Stromal cell of bone marrow (primary cell): Measurements from ENCODE around the gene UBQLN1.
A peak's percentile ranks its signal among the peaks of the same experiment; 100 is the strongest.

Experiments
- DNase-seq: peaks from one replicate; pipeline ENCODE4 v3.0.0-alpha.2; 2012; ENCODE audit warnings: low read depth

UBQLN1 gene

DNA sequence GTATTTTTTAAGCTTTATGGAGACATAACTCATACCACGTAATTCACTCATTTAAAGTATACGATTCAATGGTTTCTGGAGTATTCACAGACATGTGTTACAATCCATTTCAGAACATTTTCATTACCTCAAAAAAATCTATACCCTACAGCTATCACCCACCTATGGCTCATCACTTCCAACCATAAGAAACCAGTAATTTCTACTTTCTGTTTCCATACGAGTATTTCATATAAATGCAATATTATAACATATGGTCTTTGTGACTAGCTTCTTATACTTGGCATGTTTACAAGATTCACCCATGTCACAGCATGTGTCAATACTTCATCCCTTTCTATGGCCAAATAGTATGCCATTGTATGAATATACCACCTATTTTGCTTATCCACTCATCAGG lies 18.8 kb downstream of the UBQLN1 start:
- DNase-seq: no peak

DNA sequence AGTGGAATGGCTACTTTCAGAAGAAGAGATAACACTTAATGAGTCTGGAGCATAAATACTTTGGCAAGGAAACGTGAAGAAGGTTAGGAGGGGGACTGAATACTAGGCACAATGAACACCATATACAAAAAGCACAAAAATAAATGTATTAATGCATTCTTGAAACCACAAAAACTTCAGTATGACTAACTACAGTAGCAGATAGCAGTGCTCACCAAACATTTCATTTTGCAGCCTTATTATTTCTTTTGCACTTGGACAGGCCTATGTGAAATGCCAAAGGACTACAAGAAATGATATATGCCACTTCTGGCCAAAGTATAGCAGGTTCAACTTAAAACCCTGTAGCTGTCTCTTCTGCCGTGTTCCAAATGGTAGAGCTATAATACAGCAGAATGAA lies 26.3 kb downstream of the UBQLN1 start:
- DNase-seq: no peak

DNA sequence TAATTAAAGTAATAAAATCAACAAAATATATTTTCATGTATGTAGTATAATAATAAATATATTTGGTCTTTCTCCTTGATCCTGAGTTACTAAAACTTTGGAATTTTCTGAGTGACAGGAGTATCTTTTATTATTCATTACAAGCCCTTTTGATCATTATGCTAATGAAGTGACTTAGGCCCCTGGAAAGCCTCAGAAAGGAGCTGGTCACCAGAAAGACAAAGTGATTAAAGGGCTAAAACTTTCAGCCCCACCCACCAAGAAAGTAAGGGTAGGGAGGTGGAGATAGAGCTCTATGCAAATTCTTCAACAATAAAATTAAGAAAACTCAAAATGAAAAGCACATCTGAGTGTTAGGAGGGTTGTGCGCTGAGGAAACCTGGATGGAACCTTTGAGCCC lies 27.5 kb downstream of the UBQLN1 start:
- DNase-seq: no peak

DNA sequence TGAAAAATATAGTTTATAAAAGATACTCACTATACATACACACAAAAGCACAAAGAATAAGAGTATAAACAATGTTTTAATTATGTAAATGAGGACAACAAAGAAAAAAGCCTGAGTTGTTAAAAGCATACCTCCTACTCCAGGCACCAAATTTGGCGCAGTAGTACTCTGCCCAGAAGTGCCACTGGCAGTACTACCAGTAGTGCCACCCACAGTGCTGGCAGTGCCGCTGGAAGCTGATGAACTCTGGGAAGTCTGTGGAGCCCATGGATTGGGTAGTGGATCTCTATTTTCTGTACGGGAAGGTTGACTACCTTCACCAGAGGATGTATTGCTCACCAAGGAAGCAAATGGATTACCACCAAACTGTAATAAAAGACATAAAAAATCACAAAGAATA lies 30.2 kb downstream of the UBQLN1 start:
- DNase-seq: no peak

DNA sequence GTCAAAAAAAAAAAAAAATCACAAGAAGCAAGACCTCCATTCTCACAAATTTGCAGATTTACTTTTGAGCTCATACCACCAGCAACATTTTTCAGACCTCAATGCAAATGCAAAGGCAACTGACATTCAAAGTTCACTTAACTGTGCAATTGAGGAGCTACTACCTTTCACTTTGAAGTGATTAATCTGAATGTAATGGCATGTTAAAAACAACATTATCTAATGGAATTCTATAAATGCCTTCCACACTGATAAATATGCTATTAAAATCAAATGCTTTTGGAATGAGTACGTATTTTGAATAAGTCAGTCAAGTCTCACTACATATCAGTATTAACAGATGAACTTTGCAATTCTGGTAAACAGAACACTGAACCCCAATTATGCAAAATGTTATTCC lies 32.3 kb downstream of the UBQLN1 start:
- DNase-seq: no peak

DNA sequence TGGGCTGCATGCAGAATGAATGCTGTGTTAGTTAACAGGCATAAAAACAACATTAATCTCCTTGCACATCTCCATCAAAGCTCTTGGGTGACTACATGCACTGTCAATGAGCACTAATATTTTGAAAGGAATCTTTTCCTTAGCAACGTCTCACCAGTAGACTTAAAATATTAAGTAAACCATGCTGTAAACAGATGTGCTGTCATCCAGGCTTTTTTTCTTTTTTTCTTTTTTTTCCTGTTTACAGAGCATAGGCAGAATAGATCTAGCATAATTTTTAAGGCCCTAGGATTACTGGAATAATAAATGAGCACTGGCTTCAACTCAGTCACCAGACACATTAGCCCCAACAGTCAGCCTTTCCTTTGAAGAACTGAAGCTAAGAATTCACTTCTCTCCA lies 36.3 kb downstream of the UBQLN1 start:
- no peak for DNase-seq

DNA sequence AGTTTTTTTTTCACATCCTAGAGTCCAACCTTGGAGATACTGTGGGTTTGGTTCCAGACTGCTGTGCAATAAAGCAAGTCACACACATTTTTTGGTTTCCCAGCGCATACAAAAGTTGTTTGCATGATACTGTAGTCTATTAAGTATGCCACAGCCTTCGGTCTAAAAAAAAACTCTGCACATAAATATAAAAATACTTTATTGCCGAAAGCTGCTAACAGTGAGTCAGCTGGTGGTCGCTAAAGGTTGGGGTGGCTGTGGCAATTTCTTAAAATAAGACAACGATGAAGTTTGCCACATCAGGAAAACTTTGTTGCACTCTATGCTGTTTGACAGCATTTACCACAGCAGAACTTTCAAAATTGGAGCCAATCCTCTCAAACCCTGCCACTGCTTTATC lies 37.4 kb downstream of the UBQLN1 start:
- DNase-seq: no peak

DNA sequence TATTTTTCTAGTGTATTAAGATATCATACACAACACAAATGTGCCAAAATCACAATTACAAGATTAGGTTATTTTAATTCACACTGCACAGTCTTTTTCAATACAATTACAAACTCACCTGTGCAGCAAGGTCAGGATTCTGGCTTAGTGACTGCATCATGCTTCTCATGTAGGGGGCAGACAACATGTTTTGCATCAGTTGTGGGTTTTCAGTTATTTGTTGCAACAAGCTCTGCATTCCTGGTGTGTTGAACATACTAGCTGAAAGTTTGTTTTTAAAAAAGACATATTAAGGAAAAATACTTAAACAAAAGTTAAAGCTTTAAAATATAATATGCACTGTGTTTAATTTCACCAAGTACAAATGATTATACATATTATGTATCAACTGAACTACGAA lies 38.7 kb downstream of the UBQLN1 start:
- DNase-seq: no peak

DNA sequence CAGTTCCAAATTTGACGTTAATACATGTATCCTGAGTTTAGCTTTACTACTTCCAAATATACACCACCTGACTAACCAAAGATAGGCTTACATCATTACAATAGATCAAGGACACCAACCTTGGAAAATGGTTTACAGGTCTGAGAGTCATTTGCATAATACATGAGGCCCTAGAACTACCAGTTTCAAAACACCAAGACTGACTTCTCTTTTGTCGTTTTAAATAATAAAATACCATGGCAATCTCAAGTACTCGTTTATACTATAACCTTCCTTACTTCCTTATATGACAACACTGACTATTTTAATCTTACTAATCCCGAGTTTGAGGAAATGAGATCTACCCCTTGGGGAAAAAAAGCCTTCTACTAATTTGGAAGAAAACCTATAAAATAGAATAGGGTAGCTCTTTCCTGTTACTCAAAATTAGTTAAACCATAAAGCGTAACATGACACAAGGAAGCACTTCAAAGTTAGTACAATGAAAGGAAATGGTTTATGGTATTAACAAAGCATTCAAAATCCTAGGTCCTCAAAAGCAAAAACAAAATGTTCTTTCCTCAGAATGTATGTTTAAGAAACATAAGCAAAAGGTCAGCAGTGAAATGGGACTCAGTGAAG lies 42.1 kb downstream of the UBQLN1 start:
- DNase-seq: no peak

DNA sequence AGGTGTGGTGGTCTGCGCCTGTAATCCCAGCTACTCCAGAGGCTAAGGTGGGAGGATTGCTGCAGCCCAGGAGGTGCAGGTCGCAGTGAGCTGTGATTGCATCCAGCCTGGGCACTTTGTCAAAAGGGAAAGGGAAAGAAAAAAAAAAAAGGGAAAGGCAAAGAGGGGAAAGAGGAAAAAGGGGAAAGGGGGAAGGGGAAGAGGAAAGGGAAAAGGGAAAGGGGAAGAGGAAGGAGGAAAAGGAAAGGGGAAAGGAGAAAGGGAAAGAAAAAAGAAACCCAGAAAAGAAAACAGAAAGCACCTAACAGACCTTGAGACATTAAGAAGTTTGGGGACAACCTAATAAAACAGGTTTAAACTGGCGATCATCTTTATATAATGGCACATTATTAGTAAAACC lies 44.8 kb downstream of the UBQLN1 start:
- no peak for DNase-seq

DNA sequence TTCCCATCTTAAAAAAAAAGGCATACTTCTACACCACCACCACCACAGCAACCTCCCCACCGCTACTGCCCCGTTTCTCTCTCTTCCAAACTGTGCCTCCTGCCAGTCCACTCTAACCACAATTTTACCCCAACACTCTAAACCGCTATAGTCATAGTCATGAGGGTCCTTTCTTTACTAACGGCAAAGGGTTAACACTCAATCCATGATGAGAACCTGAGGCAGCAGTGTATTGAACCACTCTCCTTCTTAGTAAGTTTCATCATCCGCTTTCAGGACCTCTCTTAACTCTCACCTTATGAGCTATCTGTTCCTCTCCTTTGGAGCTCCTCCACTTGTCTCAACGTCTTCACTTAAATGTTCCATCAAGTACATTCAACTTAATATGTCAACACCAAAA lies 50.8 kb downstream of the UBQLN1 start:
- DNase-seq: no peak

DNA sequence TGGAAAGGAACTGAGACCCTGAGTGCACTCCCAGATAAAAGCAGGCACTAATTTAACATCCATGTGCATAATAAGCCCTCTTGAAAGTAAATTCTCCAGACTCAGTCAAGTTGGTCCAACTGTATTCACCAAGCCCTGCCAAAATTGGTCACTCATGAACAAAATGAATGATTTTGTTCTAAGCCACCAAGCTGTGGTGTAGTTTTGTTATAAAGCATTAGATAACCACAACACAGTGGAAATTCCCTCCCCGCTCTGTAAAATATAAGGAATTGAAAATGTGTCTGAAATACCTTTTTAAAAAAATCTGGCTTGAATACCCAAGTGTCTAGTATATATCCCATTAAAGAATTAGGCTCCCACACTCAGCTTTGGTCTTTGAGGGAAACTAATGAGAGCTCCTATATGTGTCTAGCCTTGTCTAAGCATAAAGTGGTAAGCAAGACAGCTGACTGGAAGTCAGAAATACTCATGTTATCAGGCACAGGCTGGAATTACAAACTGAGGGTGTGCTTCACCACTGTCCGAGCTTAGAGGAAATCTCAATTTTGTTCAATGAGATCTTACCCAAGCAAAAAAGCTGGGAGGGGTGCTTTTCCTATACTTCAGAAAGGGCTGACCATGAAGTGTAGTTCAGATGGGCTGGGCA lies 51.6 kb downstream of the UBQLN1 start:
- DNase-seq: no peak

DNA sequence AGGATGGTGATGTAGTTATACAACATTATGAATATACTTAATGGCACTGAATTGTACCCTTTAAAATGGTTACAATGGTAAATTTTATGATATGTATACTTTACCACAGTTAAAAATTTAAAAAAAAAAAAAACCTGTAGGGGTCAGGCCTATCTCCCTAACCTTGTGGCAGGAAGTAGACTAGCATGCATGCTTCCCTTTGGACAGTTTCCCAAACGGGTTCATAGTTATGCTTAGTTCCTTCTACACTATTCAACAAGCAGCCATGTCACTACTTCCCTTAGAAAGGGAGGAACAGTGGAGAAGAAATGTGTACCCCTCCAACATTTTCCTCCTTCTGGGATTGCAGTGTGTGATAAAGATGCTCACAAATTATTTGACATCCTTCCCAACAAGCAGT lies 52.3 kb downstream of the UBQLN1 start:
- DNase-seq: no peak

DNA sequence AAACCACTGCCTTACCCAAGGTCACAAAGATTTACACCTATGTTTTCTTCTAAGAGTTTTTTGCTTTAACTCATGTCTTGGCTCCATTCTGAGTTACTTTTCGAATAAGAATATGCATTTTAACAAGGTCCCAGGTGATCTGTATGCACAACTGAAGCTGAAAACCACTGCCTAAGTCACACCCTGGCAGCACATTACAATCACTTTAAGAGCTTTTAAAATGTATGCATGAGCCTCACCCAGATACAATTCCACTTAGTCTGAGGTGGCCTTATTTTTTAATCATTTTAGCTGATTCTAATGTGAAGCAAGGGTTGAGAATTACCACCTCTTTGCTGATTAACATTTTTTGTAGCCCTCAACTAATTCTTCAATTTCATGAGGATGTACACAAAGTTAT lies 55.3 kb downstream of the UBQLN1 start:
- DNase-seq: no peak

DNA sequence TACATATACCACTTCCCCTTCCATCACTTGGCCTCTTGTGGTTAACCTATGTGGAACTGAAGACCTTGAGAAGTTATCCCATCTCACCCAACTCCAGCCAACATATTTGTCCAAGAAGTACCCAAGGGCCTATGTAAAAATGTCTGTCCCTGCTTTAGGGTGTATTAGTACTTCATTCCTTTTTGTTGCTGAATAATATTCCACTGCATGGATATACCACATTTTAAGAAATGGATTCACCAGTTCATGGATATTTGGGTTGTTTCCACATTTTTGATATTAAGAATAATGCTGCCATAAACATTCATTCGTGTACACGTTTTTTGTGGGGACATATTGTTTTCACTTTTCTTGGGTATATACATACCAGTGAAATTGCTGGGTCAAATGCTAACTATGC lies 56.2 kb downstream of the UBQLN1 start:
- DNase-seq: no peak

DNA sequence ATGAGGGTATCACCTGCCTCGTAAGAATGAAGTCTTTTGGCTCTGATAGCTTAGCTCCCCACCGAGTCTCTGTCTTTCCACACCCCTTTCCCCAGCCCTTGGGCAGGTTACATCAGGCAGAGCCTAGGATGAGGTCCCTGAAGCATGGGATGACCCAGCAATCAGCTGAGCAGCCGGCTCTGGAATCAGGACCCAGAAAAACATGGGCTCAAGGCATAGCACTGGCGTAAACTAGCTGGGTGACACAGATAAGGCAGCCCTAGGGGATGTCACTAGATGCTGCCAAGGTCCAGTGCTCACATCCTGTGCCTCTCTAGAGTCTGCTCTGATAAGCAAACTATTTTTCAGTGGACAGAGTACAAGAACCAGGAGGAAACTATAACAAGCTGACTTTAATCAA lies 58.2 kb downstream of the UBQLN1 start:
- no peak for DNase-seq

DNA sequence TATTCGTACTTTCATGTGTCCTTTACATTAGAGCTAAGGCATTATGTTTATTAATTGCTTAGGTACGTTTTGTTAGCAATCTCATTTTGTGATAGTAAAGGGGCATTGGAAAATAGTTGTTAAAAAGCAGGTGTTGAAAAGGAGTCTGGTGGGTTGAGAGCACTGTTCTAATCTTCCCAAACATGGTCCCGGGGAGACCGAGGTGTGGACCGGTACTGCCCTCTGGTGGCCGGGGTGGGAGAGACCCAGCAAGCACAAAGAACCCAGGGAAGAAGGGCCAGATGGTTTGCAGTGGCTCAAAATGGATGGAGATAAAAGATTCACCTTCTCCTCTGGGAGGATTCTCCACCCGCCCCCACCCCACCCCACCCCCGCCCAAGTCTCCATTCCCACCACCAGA lies 58.7 kb downstream of the UBQLN1 start:
- DNase-seq: peak; percentile 10

DNA sequence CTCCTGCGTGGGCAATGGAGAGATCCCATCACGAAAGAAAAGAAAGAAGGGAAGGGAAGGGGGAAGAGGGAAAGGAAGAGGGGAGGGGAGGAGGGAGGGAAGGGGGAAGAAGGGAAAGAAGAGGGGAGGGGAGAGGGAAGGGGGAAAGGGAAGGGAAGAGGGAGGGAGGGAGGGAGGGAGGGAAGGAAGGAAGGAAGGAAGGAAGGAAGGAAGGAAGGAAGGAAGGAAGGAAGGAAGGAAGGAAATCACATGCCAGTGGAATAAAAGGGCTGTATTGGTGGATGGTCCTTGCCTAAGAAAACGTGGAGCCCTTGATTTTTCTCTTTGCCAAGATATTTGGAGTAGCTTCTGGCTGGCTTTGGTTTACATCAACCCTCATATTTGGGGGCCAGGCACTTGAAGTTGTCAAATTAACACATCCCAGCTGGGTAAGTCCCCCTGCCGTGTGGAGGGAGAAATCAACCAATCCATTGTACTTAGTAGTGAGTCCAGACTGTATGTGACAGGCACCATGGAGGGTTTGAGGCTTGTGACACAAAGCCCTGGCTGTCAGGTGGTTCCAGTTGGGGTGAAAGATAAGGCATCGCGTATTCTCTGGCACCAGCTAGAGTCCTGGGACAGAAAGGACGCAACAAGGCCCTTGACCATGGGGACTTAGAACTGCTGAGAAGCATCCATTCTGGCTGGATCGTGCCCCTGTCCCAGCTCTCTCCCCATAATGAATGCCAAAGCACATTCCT lies 61.1 kb downstream of the UBQLN1 start:
- no peak for DNase-seq

DNA sequence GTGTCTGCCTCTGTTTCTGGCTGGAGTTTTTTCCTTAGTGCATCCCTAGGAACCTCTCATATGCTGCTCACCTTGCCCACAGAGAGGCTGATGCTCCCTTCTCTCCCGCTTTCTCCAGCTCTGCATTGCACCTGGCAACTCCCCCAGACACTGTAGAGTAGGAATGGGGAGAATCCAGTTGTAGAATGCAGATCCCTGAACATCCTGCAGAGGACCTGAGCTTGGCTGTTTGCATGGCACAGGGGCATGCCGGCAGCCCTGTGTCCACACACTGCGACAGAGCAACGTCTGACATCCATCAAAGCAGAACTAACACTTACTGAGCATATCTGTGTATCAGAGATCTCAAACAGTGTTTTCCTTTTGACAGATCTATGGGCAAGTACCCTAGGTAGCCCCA lies 65.0 kb downstream of the UBQLN1 start:
- DNase-seq: no peak

DNA sequence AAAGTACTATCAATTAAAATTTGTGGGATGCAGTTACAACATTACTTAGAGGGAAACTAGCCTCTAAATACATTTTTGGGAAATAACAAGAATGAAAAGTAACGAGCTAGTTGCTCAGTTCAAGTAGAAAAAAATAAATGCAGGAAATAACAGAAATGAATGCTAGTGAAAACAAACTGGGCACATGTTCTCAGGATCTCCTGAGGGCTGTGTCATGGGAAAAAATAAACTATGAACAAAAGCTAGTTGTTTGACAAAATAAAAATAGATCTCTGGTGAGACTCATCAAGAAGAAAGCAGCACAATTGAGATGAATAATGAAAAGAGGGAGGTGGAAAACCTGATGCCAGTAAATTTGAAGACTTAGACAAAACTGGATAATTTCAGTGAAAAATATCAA lies 68.5 kb downstream of the UBQLN1 start:
- no peak for DNase-seq

DNA sequence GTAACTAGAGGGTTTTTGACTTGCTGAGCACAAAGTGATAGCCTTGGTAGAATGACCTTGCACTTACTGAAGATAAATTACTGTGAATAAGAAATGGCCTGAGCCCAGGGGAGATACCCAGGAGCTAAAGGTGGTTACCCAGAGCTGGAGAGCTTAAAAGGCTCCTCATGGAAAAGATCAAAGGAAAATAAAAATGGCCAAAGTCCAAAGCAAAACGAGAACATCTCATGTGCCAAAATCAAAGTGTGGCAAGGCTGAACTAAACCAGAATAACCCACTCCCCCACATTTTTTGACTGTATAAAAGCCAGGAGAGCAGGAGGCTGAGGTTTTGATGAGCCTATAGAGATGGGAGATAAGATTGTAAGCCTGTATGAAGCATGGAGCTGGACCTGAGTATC lies 70.4 kb downstream of the UBQLN1 start:
- no peak for DNase-seq

DNA sequence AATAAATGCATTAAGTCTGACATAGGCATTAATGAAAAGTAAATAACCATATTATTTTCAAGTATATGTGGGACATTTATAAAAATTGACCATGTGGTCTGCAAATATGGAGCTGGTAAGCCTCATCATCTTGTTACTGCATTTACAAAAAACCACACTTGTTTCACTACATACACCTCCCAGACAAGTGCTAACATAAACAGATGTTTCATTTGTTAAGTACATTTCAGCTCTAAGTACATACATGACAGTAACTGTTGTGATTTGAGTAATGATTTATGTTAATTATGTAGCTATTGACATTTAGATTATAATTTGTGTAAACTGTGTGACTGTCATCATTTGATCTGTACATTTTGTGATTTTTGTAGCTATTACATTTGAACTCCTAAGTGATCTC lies 70.9 kb downstream of the UBQLN1 start:
- DNase-seq: no peak

DNA sequence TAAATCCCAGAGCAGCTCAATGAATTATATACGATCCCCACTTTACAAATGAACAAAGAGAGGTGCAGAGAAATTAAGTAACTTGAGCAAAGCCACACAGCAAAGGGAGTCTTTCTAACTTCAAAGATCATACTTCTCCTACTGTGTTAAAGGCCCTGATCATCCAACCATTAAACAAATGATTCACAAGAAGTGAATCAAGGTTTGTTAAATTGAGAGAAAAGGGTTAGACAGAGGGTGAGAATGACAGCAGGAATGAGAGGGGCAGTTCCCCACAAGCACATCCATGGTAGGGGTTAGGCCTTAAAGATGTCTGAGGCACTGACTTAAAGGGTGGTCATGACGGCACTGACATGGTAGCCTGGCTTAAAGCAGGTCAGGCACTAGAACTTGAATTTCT lies 74.1 kb downstream of the UBQLN1 start:
- no peak for DNase-seq

DNA sequence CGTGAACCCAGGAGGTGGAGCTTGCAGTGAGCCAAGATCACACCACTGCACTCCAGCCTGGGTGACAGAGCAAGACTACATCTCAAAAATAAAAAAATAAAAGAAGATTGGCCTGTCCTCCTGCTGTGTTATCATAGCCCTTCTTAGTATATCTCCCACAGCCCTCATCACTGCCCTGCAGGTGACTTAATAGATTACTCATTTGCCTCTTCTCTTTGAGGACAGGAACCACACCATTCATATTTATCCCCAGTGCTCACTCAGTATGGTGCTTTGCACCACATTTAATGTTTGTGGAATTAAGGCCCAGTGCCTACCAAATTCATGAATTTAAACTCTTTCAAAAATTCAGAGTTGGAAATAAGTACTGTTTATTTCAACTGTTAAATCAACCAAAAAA lies 74.5 kb downstream of the UBQLN1 start:
- DNase-seq: no peak
